Subcutaneous adipose tissue (tissue), 4 donors: ENCODE data around the gene SAMD3. TPM values are rescaled to one million over a fixed set of nuclear protein-coding genes. Genes with fewer than 3 reads are reported as not detected.

Experiments
- total RNA-seq, 4 donors: library from RNA; depleted of rRNA; stranded (reverse); fragments of >200 nt; gene quantifications; one replicate each; pipeline ENCODE4 v1.1.0, GENCODE V29; 2016
- TF ChIP-seq, protein P1 (sequence below): fragments of 450-650 bp; IDR thresholded peaks from one replicate; pipeline ENCODE4 v1.5.1; 2016; ENCODE audit warnings: low read depth, mild to moderate bottlenecking, control low read depth, antibody characterized with exemption, moderate library complexity

Gene SAMD3
- total RNA-seq, 4 donors from 2014 or later, result 1.1 to 4.7 (median 2.3) TPM

DNA sequence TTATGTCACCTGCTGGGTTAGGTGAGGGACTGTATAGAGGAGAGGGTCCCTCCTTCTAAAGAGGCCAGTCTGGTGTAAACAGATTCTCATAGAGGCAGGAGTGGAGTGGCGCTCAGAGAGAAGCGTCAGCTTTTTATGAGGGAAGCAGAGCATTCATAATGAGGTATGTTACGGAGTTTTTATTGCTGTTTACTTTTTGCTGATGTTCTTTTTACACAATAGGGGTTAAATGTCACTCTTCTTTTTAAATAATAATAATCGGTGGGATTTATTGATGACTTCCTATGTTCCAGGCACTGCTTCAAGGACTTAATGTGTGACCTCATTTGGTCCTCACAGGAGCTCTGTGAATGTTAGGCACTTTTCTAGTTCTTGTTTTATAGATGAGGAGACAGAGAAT is 124.4 kb downstream of the SAMD3 start:
- TF ChIP-seq, protein P1, sequence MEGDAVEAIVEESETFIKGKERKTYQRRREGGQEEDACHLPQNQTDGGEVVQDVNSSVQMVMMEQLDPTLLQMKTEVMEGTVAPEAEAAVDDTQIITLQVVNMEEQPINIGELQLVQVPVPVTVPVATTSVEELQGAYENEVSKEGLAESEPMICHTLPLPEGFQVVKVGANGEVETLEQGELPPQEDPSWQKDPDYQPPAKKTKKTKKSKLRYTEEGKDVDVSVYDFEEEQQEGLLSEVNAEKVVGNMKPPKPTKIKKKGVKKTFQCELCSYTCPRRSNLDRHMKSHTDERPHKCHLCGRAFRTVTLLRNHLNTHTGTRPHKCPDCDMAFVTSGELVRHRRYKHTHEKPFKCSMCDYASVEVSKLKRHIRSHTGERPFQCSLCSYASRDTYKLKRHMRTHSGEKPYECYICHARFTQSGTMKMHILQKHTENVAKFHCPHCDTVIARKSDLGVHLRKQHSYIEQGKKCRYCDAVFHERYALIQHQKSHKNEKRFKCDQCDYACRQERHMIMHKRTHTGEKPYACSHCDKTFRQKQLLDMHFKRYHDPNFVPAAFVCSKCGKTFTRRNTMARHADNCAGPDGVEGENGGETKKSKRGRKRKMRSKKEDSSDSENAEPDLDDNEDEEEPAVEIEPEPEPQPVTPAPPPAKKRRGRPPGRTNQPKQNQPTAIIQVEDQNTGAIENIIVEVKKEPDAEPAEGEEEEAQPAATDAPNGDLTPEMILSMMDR, result no peak

Other genes starting within 250 kb of the SAMD3 start
- gene L3MBTL3, start 204.4 kb downstream of the SAMD3 start, total RNA-seq, result 1 to 10 TPM; 5.8 to 9.3 (median 6.7) TPM
- gene TMEM200A, start 143.1 kb upstream of the SAMD3 start, total RNA-seq, result 1 to 10 TPM; 1.3 to 4.8 (median 2.4) TPM